ENCODE results near the gene SLC9A9. TPM values are rescaled to one million over a fixed set of nuclear protein-coding genes. Genes with fewer than 3 reads are reported as not detected.

Gene SLC9A9
- total RNA-seq, 1 donor from 2014 or later: 3.0 TPM

GRCh38 chr3:143586576-143586975 is 261.7 kb downstream of the SLC9A9 start:
- TF ChIP-seq CTCF (IDR thresholded peaks at IDR 0.05; ENCODE audit: insufficient read depth, low read length, poor library complexity, severe bottlenecking): no peak
- H3K4me3 ChIP-seq (ENCODE audit: low read depth, low read length): no peak overlapping the region
- no peaks in the 10 kb centered on the region for H3K27me3 ChIP-seq (ENCODE audit: control insufficient read depth, insufficient read depth, low read length)
- no peak for DNase-seq (ENCODE audit: low read depth)
- no peaks in the 10 kb centered on the region for H3K36me3 ChIP-seq (ENCODE audit: control insufficient read depth, insufficient read depth, low read length)

GRCh38 chr3:143585720-143586456 is 262.4 kb downstream of the SLC9A9 start:
- Histone ChIP-seq H3K36me3 (ENCODE audit: control insufficient read depth, insufficient read depth, low read length) (no peaks in the 10 kb centered on the region), H3K27me3 (ENCODE audit: control insufficient read depth, insufficient read depth, low read length) (no peaks in the 10 kb centered on the region), H3K4me3 (ENCODE audit: low read depth, low read length) (no peak overlapping the region)
- no peak for TF ChIP-seq CTCF (IDR thresholded peaks at IDR 0.05; ENCODE audit: insufficient read depth, low read length, poor library complexity, severe bottlenecking)
- DNase-seq (ENCODE audit: low read depth): no peak

- no peak for TF ChIP-seq CTCF (IDR thresholded peaks at IDR 0.05; ENCODE audit: insufficient read depth, low read length, poor library complexity, severe bottlenecking)
- DNase-seq (ENCODE audit: low read depth): no peak
- H3K36me3 ChIP-seq (ENCODE audit: control insufficient read depth, insufficient read depth, low read length): no peaks in the 10 kb centered on the region
- no peak overlapping the region for H3K4me3 ChIP-seq (ENCODE audit: low read depth, low read length)
- no peaks in the 10 kb centered on the region for H3K27me3 ChIP-seq (ENCODE audit: control insufficient read depth, insufficient read depth, low read length)
These were observed 263.8 kb downstream of the SLC9A9 start for GRCh38 chr3:143584474-143584873.

- no peak for DNase-seq (ENCODE audit: low read depth)
- Histone ChIP-seq H3K4me3 (ENCODE audit: low read depth, low read length) (no peak overlapping the region), H3K27me3 (ENCODE audit: control insufficient read depth, insufficient read depth, low read length) (no peaks in the 10 kb centered on the region), H3K36me3 (ENCODE audit: control insufficient read depth, insufficient read depth, low read length) (no peaks in the 10 kb centered on the region)
- TF ChIP-seq CTCF (IDR thresholded peaks at IDR 0.05; ENCODE audit: insufficient read depth, low read length, poor library complexity, severe bottlenecking): no peak
These were observed 266.1 kb downstream of the SLC9A9 start for GRCh38 chr3:143581972-143582722.

GRCh38 chr3:143578810-143579435 is 269.3 kb downstream of the SLC9A9 start:
- TF ChIP-seq CTCF (IDR thresholded peaks at IDR 0.05; ENCODE audit: insufficient read depth, low read length, poor library complexity, severe bottlenecking): no peak
- no peak for DNase-seq (ENCODE audit: low read depth)
- Histone ChIP-seq H3K27me3 (ENCODE audit: control insufficient read depth, insufficient read depth, low read length) (no peaks in the 10 kb centered on the region), H3K36me3 (ENCODE audit: control insufficient read depth, insufficient read depth, low read length) (no peaks in the 10 kb centered on the region), H3K4me3 (ENCODE audit: low read depth, low read length) (no peak overlapping the region)
